ENCODE data around the gene SPATA6L. TPM values are rescaled to one million over a fixed set of nuclear protein-coding genes. Genes with fewer than 3 reads are reported as not detected.

Gene SPATA6L
- total and polyA plus RNA-seq, 2 experiments from 2014 or later = 1.7 to 1.9 TPM

DNA sequence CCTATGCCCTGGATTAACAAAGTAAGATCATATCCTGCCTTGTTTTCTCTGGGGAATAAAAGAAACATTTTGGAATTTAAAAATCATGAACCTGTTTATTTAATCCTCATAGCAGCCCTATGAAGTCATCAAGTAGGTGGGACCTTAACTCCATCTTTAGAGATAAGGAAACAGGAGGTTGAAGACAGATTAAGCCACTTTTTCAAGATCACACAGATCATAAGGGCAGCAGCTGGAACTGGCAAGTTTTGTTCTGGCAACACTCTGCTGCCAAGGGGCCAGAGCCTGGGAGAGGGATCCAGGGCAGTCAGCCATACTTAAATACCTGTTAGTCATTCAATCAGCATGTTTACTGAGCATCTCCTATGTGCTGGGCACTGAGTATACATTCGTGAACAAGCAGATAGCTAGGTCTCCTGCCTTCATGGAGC, 112.3 kb downstream of the SPATA6L start (continued):
- TF ChIP-seq CREB1 (CRISPR knock-in tag; IDR thresholded peaks at IDR 0.05; ENCODE audit: low read depth) = no peak
- TF ChIP-seq ZNF114 (CRISPR knock-in tag; IDR thresholded peaks at IDR 0.05) = no peak
- no peak for TF ChIP-seq EZH2phosphoT487 (IDR thresholded peaks at IDR 0.05; ENCODE audit: unreplicated experiment)
- TF ChIP-seq, protein P1, sequence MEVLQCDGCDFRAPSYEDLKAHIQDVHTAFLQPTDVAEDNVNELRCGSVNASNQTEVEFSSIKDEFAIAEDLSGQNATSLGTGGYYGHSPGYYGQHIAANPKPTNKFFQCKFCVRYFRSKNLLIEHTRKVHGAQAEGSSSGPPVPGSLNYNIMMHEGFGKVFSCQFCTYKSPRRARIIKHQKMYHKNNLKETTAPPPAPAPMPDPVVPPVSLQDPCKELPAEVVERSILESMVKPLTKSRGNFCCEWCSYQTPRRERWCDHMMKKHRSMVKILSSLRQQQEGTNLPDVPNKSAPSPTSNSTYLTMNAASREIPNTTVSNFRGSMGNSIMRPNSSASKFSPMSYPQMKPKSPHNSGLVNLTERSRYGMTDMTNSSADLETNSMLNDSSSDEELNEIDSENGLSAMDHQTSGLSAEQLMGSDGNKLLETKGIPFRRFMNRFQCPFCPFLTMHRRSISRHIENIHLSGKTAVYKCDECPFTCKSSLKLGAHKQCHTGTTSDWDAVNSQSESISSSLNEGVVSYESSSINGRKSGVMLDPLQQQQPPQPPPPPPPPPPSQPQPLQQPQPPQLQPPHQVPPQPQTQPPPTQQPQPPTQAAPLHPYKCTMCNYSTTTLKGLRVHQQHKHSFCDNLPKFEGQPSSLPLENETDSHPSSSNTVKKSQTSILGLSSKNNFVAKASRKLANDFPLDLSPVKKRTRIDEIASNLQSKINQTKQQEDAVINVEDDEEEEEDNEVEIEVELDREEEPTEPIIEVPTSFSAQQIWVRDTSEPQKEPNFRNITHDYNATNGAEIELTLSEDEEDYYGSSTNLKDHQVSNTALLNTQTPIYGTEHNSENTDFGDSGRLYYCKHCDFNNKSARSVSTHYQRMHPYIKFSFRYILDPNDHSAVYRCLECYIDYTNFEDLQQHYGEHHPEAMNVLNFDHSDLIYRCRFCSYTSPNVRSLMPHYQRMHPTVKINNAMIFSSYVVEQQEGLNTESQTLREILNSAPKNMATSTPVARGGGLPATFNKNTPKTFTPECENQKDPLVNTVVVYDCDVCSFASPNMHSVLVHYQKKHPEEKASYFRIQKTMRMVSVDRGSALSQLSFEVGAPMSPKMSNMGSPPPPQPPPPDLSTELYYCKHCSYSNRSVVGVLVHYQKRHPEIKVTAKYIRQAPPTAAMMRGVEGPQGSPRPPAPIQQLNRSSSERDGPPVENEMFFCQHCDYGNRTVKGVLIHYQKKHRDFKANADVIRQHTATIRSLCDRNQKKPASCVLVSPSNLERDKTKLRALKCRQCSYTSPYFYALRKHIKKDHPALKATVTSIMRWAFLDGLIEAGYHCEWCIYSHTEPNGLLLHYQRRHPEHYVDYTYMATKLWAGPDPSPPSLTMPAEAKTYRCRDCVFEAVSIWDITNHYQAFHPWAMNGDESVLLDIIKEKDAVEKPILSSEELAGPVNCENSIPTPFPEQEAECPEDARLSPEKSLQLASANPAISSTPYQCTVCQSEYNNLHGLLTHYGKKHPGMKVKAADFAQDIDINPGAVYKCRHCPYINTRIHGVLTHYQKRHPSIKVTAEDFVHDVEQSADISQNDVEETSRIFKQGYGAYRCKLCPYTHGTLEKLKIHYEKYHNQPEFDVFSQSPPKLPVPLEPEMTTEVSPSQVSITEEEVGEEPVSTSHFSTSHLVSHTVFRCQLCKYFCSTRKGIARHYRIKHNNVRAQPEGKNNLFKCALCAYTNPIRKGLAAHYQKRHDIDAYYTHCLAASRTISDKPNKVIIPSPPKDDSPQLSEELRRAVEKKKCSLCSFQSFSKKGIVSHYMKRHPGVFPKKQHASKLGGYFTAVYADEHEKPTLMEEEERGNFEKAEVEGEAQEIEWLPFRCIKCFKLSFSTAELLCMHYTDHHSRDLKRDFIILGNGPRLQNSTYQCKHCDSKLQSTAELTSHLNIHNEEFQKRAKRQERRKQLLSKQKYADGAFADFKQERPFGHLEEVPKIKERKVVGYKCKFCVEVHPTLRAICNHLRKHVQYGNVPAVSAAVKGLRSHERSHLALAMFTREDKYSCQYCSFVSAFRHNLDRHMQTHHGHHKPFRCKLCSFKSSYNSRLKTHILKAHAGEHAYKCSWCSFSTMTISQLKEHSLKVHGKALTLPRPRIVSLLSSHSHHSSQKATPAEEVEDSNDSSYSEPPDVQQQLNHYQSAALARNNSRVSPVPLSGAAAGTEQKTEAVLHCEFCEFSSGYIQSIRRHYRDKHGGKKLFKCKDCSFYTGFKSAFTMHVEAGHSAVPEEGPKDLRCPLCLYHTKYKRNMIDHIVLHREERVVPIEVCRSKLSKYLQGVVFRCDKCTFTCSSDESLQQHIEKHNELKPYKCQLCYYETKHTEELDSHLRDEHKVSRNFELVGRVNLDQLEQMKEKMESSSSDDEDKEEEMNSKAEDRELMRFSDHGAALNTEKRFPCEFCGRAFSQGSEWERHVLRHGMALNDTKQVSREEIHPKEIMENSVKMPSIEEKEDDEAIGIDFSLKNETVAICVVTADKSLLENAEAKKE (CRISPR knock-in tag; IDR thresholded peaks at IDR 0.05) = no peak
- no peak for TF ChIP-seq EZH2 (IDR thresholded peaks at IDR 0.05; ENCODE audit: low read depth, unreplicated experiment)
- no peak for TF ChIP-seq JUNB (IDR thresholded peaks at IDR 0.05; ENCODE audit: unreplicated experiment)

DNA sequence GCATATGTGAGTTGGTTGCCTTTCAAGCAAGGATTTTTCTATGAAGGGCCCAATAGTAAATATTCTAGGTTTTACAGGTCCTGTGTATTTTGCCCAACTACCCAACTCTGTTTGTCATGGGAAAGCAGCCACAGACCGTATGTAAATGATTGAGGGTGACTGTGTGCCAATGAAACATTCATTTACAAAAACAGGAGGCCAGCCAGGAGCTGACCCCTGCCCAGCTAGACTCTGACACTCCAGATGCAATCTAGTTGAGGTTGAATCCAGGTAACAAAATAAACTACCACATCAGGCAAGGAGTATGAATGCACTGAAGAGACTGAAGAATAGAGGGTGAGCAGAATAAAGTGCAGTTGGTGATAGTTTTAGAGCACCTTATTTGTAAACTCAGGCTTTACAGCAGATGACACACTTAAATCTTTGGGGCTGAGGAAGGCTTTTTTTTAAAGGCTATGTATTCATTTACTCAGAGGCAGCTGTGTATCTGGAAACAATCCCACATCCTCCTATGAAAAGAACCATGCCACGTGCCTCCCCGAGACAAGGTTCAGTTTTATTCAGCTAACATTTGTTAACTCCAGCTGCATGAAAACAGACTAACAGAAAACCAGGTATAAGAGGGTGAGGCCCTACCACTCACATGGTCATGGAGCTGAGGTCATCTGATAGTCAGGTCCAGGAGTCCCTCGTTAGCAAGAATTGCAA, 115.3 kb downstream of the SPATA6L start:
- H3K4me2 ChIP-seq = no peak overlapping the region
- H3K27me3 ChIP-seq (ENCODE audit: insufficient read depth) = no peaks in the 10 kb centered on the region
- ATAC-seq (no peak), DNase-seq (ENCODE audit: low spot score) (no peak)
- no peak overlapping the region for H2AFZ ChIP-seq
- H3K27ac ChIP-seq (ENCODE audit: low read depth) = no peak overlapping the region
- H3K27me3 Mint-ChIP-seq (ENCODE audit: insufficient read depth, low read depth, poor library complexity) = peaks cover 4% of the 10 kb centered on the region
- H3K4me3 Mint-ChIP-seq = no peak overlapping the region
- H4K20me1 ChIP-seq (replicated peaks; ENCODE audit: insufficient read depth) = no peaks in the 10 kb centered on the region; the same call in 1 of the 2 replicates
- H3K27ac Mint-ChIP-seq = no peak overlapping the region
- H3K36me3 ChIP-seq (ENCODE audit: insufficient read depth) = no peaks in the 10 kb centered on the region
- H3K4me1 ChIP-seq (ENCODE audit: insufficient read depth) = no peaks in the 10 kb centered on the region
- no peaks in the 10 kb centered on the region for H3K9me2 ChIP-seq (ENCODE audit: insufficient read depth)
- H3K4me3 ChIP-seq = no peak overlapping the region
- H3K36me3 Mint-ChIP-seq (ENCODE audit: low read depth) = no peaks in the 10 kb centered on the region
- H3F3A ChIP-seq (replicated peaks; ENCODE audit: low read depth) = 0 out of 2 replicates have a peak, but pooled peaks cover 2% of the 10 kb centered on the region
- H3K9me3 Mint-ChIP-seq = no peaks in the 10 kb centered on the region
- peaks cover 14% of the 10 kb centered on the region for H3K4me1 Mint-ChIP-seq
- no peaks in the 10 kb centered on the region for H3K79me2 ChIP-seq (replicated peaks; ENCODE audit: insufficient read depth)
- TF ChIP-seq, protein P2, sequence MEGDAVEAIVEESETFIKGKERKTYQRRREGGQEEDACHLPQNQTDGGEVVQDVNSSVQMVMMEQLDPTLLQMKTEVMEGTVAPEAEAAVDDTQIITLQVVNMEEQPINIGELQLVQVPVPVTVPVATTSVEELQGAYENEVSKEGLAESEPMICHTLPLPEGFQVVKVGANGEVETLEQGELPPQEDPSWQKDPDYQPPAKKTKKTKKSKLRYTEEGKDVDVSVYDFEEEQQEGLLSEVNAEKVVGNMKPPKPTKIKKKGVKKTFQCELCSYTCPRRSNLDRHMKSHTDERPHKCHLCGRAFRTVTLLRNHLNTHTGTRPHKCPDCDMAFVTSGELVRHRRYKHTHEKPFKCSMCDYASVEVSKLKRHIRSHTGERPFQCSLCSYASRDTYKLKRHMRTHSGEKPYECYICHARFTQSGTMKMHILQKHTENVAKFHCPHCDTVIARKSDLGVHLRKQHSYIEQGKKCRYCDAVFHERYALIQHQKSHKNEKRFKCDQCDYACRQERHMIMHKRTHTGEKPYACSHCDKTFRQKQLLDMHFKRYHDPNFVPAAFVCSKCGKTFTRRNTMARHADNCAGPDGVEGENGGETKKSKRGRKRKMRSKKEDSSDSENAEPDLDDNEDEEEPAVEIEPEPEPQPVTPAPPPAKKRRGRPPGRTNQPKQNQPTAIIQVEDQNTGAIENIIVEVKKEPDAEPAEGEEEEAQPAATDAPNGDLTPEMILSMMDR (conservative IDR thresholded peaks at IDR 0.05; ENCODE audit: low read depth in 2 of 2) = no peak
- TF ChIP-seq EZH2phosphoT487 (IDR thresholded peaks at IDR 0.05; ENCODE audit: unreplicated experiment) (no peak), ZNF331 (CRISPR knock-in tag; IDR thresholded peaks at IDR 0.05; ENCODE audit: low read depth) (no peak)
- TF ChIP-seq, protein P3, sequence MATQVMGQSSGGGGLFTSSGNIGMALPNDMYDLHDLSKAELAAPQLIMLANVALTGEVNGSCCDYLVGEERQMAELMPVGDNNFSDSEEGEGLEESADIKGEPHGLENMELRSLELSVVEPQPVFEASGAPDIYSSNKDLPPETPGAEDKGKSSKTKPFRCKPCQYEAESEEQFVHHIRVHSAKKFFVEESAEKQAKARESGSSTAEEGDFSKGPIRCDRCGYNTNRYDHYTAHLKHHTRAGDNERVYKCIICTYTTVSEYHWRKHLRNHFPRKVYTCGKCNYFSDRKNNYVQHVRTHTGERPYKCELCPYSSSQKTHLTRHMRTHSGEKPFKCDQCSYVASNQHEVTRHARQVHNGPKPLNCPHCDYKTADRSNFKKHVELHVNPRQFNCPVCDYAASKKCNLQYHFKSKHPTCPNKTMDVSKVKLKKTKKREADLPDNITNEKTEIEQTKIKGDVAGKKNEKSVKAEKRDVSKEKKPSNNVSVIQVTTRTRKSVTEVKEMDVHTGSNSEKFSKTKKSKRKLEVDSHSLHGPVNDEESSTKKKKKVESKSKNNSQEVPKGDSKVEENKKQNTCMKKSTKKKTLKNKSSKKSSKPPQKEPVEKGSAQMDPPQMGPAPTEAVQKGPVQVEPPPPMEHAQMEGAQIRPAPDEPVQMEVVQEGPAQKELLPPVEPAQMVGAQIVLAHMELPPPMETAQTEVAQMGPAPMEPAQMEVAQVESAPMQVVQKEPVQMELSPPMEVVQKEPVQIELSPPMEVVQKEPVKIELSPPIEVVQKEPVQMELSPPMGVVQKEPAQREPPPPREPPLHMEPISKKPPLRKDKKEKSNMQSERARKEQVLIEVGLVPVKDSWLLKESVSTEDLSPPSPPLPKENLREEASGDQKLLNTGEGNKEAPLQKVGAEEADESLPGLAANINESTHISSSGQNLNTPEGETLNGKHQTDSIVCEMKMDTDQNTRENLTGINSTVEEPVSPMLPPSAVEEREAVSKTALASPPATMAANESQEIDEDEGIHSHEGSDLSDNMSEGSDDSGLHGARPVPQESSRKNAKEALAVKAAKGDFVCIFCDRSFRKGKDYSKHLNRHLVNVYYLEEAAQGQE (IDR thresholded peaks at IDR 0.05; ENCODE audit: unreplicated experiment) = no peak
- TF ChIP-seq, protein P4, sequence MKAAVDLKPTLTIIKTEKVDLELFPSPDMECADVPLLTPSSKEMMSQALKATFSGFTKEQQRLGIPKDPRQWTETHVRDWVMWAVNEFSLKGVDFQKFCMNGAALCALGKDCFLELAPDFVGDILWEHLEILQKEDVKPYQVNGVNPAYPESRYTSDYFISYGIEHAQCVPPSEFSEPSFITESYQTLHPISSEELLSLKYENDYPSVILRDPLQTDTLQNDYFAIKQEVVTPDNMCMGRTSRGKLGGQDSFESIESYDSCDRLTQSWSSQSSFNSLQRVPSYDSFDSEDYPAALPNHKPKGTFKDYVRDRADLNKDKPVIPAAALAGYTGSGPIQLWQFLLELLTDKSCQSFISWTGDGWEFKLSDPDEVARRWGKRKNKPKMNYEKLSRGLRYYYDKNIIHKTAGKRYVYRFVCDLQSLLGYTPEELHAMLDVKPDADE (IDR thresholded peaks at IDR 0.05) = no peak
